HEK293 (cell line): Measurements from ENCODE around the gene ATG4B.

Source experiments
- EGR2 ChIP-seq: fragments of 450-650 bp; formaldehyde crosslinking; IDR thresholded peaks from 2 replicates; pipeline ENCODE4 v1.5.1; 2016; ENCODE audit warnings: low read depth, missing biosample characterization, missing genetic modification characterization
- FEZF1 ChIP-seq: fragments of 450-650 bp; formaldehyde crosslinking; IDR thresholded peaks from 2 replicates; pipeline ENCODE4 v1.5.1; 2016; ENCODE audit warnings: missing biosample characterization, missing genetic modification characterization
- HOXA7 ChIP-seq: sonication (generic); formaldehyde crosslinking; IDR thresholded peaks from 2 replicates; pipeline ENCODE4 v1.8.1; 2022; ENCODE audit warnings: missing genetic modification reagents, borderline replicate concordance
- KLF10 ChIP-seq: fragments of 450-650 bp; IDR thresholded peaks from 2 replicates; pipeline ENCODE4 v1.5.1; 2018; ENCODE audit warnings: missing biosample characterization, mild to moderate bottlenecking, missing genetic modification characterization
- KLF9 ChIP-seq: fragments of 450-650 bp; formaldehyde crosslinking; IDR thresholded peaks from 2 replicates; pipeline ENCODE4 v1.5.1; 2016; ENCODE audit warnings: missing biosample characterization, missing genetic modification characterization, low read depth
- OSR2 ChIP-seq: fragments of 450-650 bp; formaldehyde crosslinking; IDR thresholded peaks from 2 replicates; pipeline ENCODE4 v1.5.1; 2016; ENCODE audit warnings: missing biosample characterization, missing genetic modification characterization
- SCRT2 ChIP-seq: fragments of 450-650 bp; formaldehyde crosslinking; IDR thresholded peaks from 2 replicates; pipeline ENCODE4 v1.5.1; 2016; ENCODE audit warnings: missing biosample characterization, missing genetic modification characterization
- WT1 ChIP-seq: fragments of 450-650 bp; formaldehyde crosslinking; IDR thresholded peaks from 2 replicates; pipeline ENCODE4 v1.5.1; 2016; ENCODE audit warnings: missing biosample characterization, missing genetic modification characterization
- ZBTB21 ChIP-seq: fragments of 450-650 bp; formaldehyde crosslinking; IDR thresholded peaks from 2 replicates; pipeline ENCODE4 v1.5.1; 2017; ENCODE audit warnings: missing biosample characterization, missing genetic modification characterization
- ZBTB48 ChIP-seq: fragments of 450-650 bp; formaldehyde crosslinking; IDR thresholded peaks from 2 replicates; pipeline ENCODE4 v1.5.1; 2016; ENCODE audit warnings: missing biosample characterization, missing genetic modification characterization
- ZFP37 ChIP-seq: fragments of 450-650 bp; formaldehyde crosslinking; IDR thresholded peaks from 2 replicates; pipeline ENCODE4 v1.5.1; 2016; ENCODE audit warnings: missing biosample characterization, missing genetic modification characterization
- ZNF140 ChIP-seq: fragments of 450-650 bp; formaldehyde crosslinking; IDR thresholded peaks from 2 replicates; pipeline ENCODE4 v1.5.1; 2016; ENCODE audit warnings: missing biosample characterization, missing genetic modification characterization
- ZNF184 ChIP-seq: fragments of 450-650 bp; IDR thresholded peaks from 2 replicates; pipeline ENCODE4 v1.5.1; 2018; ENCODE audit warnings: missing biosample characterization, mild to moderate bottlenecking, missing genetic modification characterization
- ZNF19 ChIP-seq: fragments of 450-650 bp; formaldehyde crosslinking; IDR thresholded peaks from 2 replicates; pipeline ENCODE4; 2016; ENCODE audit warnings: missing biosample characterization, missing genetic modification characterization, low read depth
- ZNF211 ChIP-seq: fragments of 450-650 bp; formaldehyde crosslinking; IDR thresholded peaks from 2 replicates; pipeline ENCODE4 v1.5.1; 2016; ENCODE audit warnings: low read depth, missing biosample characterization, missing genetic modification characterization
- ZNF341 ChIP-seq: fragments of 450-650 bp; formaldehyde crosslinking; IDR thresholded peaks from 2 replicates; pipeline ENCODE4; 2016; ENCODE audit warnings: low read depth, missing biosample characterization, missing genetic modification characterization
- ZNF354C ChIP-seq: fragments of 450-650 bp; formaldehyde crosslinking; IDR thresholded peaks from 2 replicates; pipeline ENCODE4 v1.5.1; 2016; ENCODE audit warnings: missing biosample characterization, missing genetic modification characterization, low read depth, borderline replicate concordance
- ZNF544 ChIP-seq: fragments of 450-650 bp; formaldehyde crosslinking; IDR thresholded peaks from 2 replicates; pipeline ENCODE4 v1.5.0; 2017; ENCODE audit warnings: missing biosample characterization, missing genetic modification characterization
- ZNF555 ChIP-seq: fragments of 450-650 bp; formaldehyde crosslinking; conservative IDR thresholded peaks from 2 replicates; pipeline ENCODE4 v1.5.1; 2017; ENCODE audit warnings: missing biosample characterization, mild to moderate bottlenecking, missing genetic modification characterization, inconsistent platforms
- ZNF585B ChIP-seq: fragments of 450-650 bp; formaldehyde crosslinking; IDR thresholded peaks from 2 replicates; pipeline ENCODE4 v1.5.1; 2016; ENCODE audit warnings: missing biosample characterization, missing genetic modification characterization
- ZNF629 ChIP-seq: fragments of 450-650 bp; formaldehyde crosslinking; IDR thresholded peaks from 2 replicates; pipeline ENCODE4 v1.5.1; 2017; ENCODE audit warnings: missing biosample characterization, missing genetic modification characterization
- ZNF660 ChIP-seq: fragments of 450-650 bp; IDR thresholded peaks from 2 replicates; pipeline ENCODE4 v1.5.1; 2018; ENCODE audit warnings: missing biosample characterization, mild to moderate bottlenecking, missing genetic modification characterization
- ZNF670 ChIP-seq: fragments of 450-650 bp; formaldehyde crosslinking; IDR thresholded peaks from 2 replicates; pipeline ENCODE4 v1.5.1; 2016; ENCODE audit warnings: missing biosample characterization, missing genetic modification characterization, low read depth
- ZNF707 ChIP-seq: fragments of 450-650 bp; formaldehyde crosslinking; IDR thresholded peaks from 2 replicates; pipeline ENCODE4 v1.5.1; 2016; ENCODE audit warnings: missing biosample characterization, missing genetic modification characterization
- ZNF76 ChIP-seq: fragments of 450-650 bp; formaldehyde crosslinking; IDR thresholded peaks from 2 replicates; pipeline ENCODE4; 2016; ENCODE audit warnings: low read depth, missing biosample characterization, missing genetic modification characterization, borderline replicate concordance
- ZNF785 ChIP-seq: fragments of 450-650 bp; formaldehyde crosslinking; IDR thresholded peaks from 2 replicates; pipeline ENCODE4 v1.5.1; 2016; ENCODE audit warnings: missing biosample characterization, missing genetic modification characterization
- TF ChIP-seq, protein P1 (sequence below): fragments of 450-650 bp; IDR thresholded peaks from 2 replicates; pipeline ENCODE4 v1.5.1; 2018; ENCODE audit warnings: missing biosample characterization, mild to moderate bottlenecking, missing genetic modification characterization
- TF ChIP-seq, protein P2 (sequence below): fragments of 450-650 bp; formaldehyde crosslinking; IDR thresholded peaks from 2 replicates; pipeline ENCODE4 v1.5.1; 2016; ENCODE audit warnings: missing biosample characterization, missing genetic modification characterization
- TF ChIP-seq, protein P3 (sequence below): fragments of 450-650 bp; formaldehyde crosslinking; IDR thresholded peaks from 2 replicates; pipeline ENCODE4 v1.5.1; 2016; ENCODE audit warnings: missing biosample characterization, missing genetic modification characterization
- TF ChIP-seq, protein P4 (sequence below): fragments of 450-650 bp; formaldehyde crosslinking; IDR thresholded peaks from 2 replicates; pipeline ENCODE4 v1.5.1; 2016; ENCODE audit warnings: missing biosample characterization, missing genetic modification characterization

Gene ATG4B

DNA sequence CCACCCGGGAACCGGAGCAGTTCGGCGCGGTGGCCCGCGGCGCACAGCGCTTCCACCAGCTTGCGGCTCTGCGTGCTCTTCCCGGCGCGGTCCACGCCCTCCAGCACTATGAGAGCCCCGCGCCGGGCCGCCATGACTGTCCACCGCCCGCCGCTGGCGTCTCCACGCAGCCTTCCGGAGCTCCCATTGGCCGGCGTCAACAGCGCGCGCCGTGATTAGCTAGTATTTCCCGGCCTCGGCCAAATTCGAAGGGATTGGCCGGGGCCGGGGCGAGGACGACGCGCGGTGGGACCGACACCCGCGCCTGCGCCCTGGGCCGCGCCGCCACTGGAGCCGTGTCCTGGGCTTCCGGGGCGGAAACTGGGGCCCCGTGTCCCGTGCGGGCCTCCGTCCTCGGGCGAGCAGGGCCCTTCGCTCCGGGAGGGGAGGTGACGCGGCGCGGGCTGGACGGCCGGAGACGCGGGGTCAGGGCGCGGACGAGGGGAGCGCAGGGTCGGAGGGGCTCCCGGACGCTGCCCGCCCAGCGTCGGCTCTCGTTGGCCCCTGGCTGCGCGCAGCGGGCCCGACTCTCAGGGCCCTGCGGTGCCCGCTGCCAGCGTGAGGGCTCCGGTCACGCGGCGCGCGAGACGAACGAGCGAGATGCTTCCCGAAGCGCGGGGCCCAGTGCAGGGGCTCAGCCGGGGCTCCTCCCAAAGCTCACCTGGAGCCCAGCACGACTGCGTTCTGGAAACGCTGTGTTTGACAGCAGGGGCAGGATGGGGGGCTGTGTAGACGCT lies 49.3 kb downstream of the ATG4B start, which contains the start of gene DTYMK (continued):
- TF ChIP-seq, protein P1, sequence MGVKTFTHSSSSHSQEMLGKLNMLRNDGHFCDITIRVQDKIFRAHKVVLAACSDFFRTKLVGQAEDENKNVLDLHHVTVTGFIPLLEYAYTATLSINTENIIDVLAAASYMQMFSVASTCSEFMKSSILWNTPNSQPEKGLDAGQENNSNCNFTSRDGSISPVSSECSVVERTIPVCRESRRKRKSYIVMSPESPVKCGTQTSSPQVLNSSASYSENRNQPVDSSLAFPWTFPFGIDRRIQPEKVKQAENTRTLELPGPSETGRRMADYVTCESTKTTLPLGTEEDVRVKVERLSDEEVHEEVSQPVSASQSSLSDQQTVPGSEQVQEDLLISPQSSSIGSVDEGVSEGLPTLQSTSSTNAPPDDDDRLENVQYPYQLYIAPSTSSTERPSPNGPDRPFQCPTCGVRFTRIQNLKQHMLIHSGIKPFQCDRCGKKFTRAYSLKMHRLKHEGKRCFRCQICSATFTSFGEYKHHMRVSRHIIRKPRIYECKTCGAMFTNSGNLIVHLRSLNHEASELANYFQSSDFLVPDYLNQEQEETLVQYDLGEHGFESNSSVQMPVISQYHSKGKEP (tag by site-specific recombination), result no peak
- no peak for TF ChIP-seq ZNF544 (tag by site-specific recombination)
- TF ChIP-seq ZNF629 (tag by site-specific recombination), result no peak
- TF ChIP-seq ZNF211 (tag by site-specific recombination), result no peak
- no peak for TF ChIP-seq ZNF785 (tag by site-specific recombination)
- TF ChIP-seq ZNF585B (tag by site-specific recombination), result no peak
- no peak for TF ChIP-seq ZNF354C (tag by site-specific recombination)
- TF ChIP-seq WT1, result no peak
- peak; percentile 99 for TF ChIP-seq ZNF341 (tag by site-specific recombination)
- TF ChIP-seq, protein P2, sequence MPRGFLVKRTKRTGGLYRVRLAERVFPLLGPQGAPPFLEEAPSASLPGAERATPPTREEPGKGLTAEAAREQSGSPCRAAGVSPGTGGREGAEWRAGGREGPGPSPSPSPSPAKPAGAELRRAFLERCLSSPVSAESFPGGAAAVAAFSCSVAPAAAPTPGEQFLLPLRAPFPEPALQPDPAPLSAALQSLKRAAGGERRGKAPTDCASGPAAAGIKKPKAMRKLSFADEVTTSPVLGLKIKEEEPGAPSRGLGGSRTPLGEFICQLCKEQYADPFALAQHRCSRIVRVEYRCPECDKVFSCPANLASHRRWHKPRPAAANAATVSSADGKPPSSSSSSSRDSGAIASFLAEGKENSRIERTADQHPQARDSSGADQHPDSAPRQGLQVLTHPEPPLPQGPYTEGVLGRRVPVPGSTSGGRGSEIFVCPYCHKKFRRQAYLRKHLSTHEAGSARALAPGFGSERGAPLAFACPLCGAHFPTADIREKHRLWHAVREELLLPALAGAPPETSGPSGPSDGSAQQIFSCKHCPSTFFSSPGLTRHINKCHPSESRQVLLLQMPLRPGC (tag by site-specific recombination), result no peak
- TF ChIP-seq, protein P3, sequence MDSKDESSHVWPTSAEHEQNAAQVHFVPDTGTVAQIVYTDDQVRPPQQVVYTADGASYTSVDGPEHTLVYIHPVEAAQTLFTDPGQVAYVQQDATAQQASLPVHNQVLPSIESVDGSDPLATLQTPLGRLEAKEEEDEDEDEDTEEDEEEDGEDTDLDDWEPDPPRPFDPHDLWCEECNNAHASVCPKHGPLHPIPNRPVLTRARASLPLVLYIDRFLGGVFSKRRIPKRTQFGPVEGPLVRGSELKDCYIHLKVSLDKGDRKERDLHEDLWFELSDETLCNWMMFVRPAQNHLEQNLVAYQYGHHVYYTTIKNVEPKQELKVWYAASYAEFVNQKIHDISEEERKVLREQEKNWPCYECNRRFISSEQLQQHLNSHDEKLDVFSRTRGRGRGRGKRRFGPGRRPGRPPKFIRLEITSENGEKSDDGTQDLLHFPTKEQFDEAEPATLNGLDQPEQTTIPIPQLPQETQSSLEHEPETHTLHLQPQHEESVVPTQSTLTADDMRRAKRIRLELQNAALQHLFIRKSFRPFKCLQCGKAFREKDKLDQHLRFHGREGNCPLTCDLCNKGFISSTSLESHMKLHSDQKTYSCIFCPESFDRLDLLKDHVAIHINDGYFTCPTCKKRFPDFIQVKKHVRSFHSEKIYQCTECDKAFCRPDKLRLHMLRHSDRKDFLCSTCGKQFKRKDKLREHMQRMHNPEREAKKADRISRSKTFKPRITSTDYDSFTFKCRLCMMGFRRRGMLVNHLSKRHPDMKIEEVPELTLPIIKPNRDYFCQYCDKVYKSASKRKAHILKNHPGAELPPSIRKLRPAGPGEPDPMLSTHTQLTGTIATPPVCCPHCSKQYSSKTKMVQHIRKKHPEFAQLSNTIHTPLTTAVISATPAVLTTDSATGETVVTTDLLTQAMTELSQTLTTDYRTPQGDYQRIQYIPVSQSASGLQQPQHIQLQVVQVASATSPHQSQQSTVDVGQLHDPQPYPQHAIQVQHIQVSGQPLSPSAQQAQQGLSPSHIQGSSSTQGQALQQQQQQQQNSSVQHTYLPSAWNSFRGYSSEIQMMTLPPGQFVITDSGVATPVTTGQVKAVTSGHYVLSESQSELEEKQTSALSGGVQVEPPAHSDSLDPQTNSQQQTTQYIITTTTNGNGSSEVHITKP (tag by site-specific recombination), result no peak
- no peak for TF ChIP-seq ZBTB21 (tag by site-specific recombination)
- peak; percentile 38 for TF ChIP-seq KLF9 (tag by site-specific recombination)
- no peak for TF ChIP-seq SCRT2 (tag by site-specific recombination)
- no peak for TF ChIP-seq ZNF140
- TF ChIP-seq KLF10 (tag by site-specific recombination), result 0 out of 2 replicates have a peak, but pooled peaks have one; percentile 48
- TF ChIP-seq ZNF184, result no peak; the same call in 1 of the 2 replicates
- TF ChIP-seq, protein P4, sequence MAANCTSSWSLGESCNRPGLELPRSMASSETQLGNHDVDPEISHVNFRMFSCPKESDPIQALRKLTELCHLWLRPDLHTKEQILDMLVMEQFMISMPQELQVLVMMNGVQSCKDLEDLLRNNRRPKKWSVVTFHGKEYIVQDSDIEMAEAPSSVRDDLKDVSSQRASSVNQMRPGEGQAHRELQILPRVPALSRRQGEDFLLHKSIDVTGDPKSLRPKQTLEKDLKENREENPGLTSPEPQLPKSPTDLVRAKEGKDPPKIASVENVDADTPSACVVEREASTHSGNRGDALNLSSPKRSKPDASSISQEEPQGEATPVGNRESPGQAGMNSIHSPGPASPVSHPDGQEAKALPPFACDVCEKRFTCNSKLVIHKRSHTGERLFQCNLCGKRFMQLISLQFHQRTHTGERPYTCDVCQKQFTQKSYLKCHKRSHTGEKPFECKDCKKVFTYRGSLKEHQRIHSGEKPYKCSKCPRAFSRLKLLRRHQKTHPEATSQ (tag by site-specific recombination), result no peak
- no peak for TF ChIP-seq ZNF19 (tag by site-specific recombination)
- no peak for TF ChIP-seq ZNF670 (tag by site-specific recombination)
- no peak for TF ChIP-seq ZNF555 (tag by site-specific recombination)
- no peak for TF ChIP-seq HOXA7 (CRISPR knock-in tag)
- peak; percentile 56; the same call in 1 of the 2 replicates for TF ChIP-seq ZNF76 (tag by site-specific recombination)
- TF ChIP-seq ZNF660 (tag by site-specific recombination), result peak; percentile 59; the same call in 1 of the 2 replicates
- no peak for TF ChIP-seq ZFP37 (tag by site-specific recombination)
- no peak for TF ChIP-seq ZNF707 (tag by site-specific recombination)
- TF ChIP-seq ZBTB48, result peak; percentile 67
- TF ChIP-seq EGR2, result no peak
- TF ChIP-seq FEZF1 (tag by site-specific recombination), result no peak
- no peak for TF ChIP-seq OSR2
